BJ (cell line): ENCODE data around the gene SATB2. TPM values are rescaled to one million over a fixed set of nuclear protein-coding genes. Genes with fewer than 3 reads are reported as not detected.

Source experiments
- CTCF ChIA-PET: fragments of 350-600 bp; formaldehyde crosslinking; extraction: SDS; loops from one replicate; lab custom pipeline; 2021; ENCODE audit warnings: antibody characterized with exemption, inconsistent platforms; lab: Yijun Ruan, JAX
- POLR2A ChIA-PET: fragments of 300-600 bp; sonication (Branson Sonifier 250); formaldehyde crosslinking; extraction: SDS; loops from one replicate; lab custom pipeline; 2021; ENCODE audit warnings: antibody characterized with exemption; lab: Charles Lee
- DNase-seq: peaks from one replicate; pipeline ENCODE4 v3.0.0-alpha.2; 2011; ENCODE audit warnings: low read depth
- H3K27me3 ChIP-seq: 2 replicates; pipeline ENCODE4 v1.6.0; 2011; ENCODE audit warnings: low read length; ENCODE audit not compliant: control insufficient read depth, insufficient read depth
- H3K36me3 ChIP-seq: 2 replicates; pipeline ENCODE4 v1.5.1; 2011; ENCODE audit warnings: low read length; ENCODE audit not compliant: control insufficient read depth, insufficient read depth
- H3K4me3 ChIP-seq: 2 replicates; pipeline ENCODE4 v1.5.1; 2011; ENCODE audit warnings: low read depth, mild to moderate bottlenecking, control low read depth, low read length
- polyA plus RNA-seq: library from polyadenylated mRNA; depleted of rRNA; stranded (reverse); fragments of >200 nt; gene quantifications from 2 replicates; pipeline ENCODE4 v1.2.3, GENCODE V29; 2011
- TF ChIP-seq, protein P1 (sequence below): IDR thresholded peaks from 2 replicates; pipeline ENCODE4 v1.5.1; 2011; ENCODE audit warnings: low read depth, mild to moderate bottlenecking, control low read depth, inconsistent platforms, low read length, moderate library complexity; ENCODE audit not compliant: insufficient read depth

SATB2 gene
- polyA plus RNA-seq, 1 experiment = 4.8 TPM

DNA sequence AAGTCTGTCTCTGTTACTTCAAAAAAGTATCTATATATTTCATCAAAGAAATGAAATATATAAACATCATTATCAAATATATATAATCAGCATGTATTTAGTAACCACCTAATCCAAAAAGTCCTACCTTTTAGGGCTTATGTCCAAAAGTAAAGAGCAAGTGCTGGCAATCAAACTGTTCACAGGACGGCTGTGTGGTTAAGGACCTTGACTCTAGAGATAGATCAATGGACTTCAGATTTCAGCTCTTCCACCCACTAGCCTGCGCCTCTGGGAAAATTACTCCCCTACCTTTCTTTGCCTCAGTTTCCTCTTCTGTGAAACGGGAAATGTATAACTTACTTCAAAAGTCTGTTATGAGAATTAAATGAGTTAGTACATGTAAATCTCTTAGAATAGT is 29.4 kb downstream of the SATB2 start:
- DNase-seq = no peak
- TF ChIP-seq, protein P1, sequence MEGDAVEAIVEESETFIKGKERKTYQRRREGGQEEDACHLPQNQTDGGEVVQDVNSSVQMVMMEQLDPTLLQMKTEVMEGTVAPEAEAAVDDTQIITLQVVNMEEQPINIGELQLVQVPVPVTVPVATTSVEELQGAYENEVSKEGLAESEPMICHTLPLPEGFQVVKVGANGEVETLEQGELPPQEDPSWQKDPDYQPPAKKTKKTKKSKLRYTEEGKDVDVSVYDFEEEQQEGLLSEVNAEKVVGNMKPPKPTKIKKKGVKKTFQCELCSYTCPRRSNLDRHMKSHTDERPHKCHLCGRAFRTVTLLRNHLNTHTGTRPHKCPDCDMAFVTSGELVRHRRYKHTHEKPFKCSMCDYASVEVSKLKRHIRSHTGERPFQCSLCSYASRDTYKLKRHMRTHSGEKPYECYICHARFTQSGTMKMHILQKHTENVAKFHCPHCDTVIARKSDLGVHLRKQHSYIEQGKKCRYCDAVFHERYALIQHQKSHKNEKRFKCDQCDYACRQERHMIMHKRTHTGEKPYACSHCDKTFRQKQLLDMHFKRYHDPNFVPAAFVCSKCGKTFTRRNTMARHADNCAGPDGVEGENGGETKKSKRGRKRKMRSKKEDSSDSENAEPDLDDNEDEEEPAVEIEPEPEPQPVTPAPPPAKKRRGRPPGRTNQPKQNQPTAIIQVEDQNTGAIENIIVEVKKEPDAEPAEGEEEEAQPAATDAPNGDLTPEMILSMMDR = no peak
- no peak overlapping the region for H3K4me3 ChIP-seq
- no peaks in the 10 kb centered on the region for H3K27me3 ChIP-seq
- H3K36me3 ChIP-seq = no peaks in the 10 kb centered on the region; the same call in 1 of the 2 replicates
- ChIA-PET CTCF (no interaction called here), POLR2A (interaction anchor here (0.6 kb wide), 1 partner anchor 604 kb away, joined by 4 read pairs; no protein-coding TSS in a partner anchor)

DNA sequence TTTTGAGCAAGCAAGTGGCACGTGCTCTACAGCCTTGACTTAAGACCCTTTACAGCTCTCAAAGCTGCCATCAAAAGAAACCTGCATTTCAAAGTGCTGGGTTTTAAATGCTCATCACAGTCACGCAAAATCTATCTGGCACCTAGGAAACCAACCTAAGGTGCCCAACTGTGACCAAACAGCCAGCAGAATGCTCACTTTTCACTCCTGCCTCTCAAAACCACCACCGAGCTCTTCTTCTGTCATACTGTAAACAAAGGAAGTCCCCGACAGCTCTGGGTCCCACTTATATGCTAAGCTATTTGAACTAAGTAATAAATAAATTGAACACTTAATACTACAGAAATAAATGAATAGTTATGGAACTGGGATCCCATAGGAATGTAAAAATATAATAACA is 33.6 kb downstream of the SATB2 start:
- Histone ChIP-seq H3K36me3 (no peaks in the 10 kb centered on the region; the same call in 1 of the 2 replicates), H3K27me3 (no peaks in the 10 kb centered on the region), H3K4me3 (no peak overlapping the region)
- CTCF ChIA-PET = interaction anchor here (1.0 to 1.2 kb wide), 2 partner anchors 9 to 10 kb away, joined by 3 to 4 read pairs; no protein-coding TSS in a partner anchor
- POLR2A ChIA-PET = no interaction called here
- TF ChIP-seq, protein P1 = no peak
- no peak for DNase-seq

DNA sequence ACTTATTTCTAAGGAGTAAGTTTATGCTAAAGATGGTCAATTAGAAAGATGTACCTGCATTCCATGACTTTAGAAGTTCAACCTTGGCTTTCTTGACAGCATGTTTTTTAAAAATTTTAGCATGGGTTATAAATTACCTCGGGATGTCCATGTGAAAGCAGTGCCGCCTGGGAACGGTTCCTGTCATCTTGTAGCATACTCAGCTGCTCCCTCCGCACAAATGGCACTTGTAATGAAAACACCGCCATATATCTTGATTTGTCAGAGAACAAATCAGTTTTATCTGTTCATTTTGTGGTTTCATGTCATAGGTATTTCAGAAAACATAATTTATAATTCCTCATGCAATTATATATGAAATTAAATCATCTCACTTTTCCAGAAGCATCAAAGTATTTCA is 38.3 kb downstream of the SATB2 start:
- DNase-seq = no peak
- H3K4me3 ChIP-seq = no peak overlapping the region
- TF ChIP-seq, protein P1 = no peak
- CTCF ChIA-PET = no interaction called here
- POLR2A ChIA-PET = no interaction called here
- no peaks in the 10 kb centered on the region for H3K27me3 ChIP-seq
- peaks cover under 1% of the 10 kb centered on the region for H3K36me3 ChIP-seq

DNA sequence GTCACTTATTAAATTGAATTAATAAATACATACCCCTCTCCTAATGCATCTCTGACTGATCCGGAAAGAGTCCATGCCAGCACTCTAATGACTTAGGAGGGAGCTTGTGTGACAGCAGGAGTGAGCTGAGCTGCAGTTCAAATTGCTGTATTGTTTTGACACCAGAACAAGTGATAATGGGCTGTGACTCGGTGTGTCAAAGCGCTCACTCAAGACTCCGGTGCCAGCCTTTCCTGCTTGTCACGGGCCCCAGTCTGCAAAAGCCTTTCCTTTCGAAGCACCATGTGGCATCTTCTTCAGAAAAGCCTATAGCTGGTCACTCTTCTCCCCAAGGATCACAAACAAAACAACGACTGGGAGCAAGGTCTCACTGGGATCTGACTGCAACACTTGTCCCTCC is 43.3 kb downstream of the SATB2 start:
- no peaks in the 10 kb centered on the region for H3K27me3 ChIP-seq
- POLR2A ChIA-PET = interaction anchor here (0.5 kb wide), 1 partner anchor 29 kb away, joined by 14 read pairs; no protein-coding TSS in a partner anchor
- CTCF ChIA-PET = interaction anchor here (1.5 kb wide), 1 partner anchor 10 kb away, joined by 4 read pairs; no protein-coding TSS in a partner anchor
- H3K36me3 ChIP-seq = peaks cover 1% of the 10 kb centered on the region
- no peak overlapping the region for H3K4me3 ChIP-seq
- DNase-seq = no peak
- TF ChIP-seq, protein P1 = no peak

DNA sequence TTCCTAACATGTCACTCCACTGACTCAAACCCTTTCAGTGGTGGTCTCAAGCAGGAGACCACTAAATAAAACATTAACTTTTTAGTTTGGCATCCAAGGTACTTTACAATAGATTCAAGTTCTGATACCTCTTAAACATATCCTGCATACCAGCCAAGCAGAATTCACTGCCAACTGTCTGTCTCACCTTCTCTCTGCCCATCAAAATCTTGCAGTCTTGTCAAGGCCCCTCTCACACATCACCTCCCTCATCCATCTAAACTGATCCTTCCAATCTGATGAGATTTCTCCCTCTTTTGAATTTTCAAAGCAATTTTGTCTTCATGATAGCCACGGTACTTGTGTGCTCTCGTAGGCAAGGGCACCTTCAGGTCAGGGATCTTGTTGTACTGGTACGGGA is 43.7 kb downstream of the SATB2 start:
- TF ChIP-seq, protein P1 = no peak
- ChIA-PET POLR2A (no interaction called here), CTCF (no interaction called here)
- Histone ChIP-seq H3K36me3 (peaks cover 1% of the 10 kb centered on the region), H3K4me3 (no peak overlapping the region), H3K27me3 (no peaks in the 10 kb centered on the region)
- no peak for DNase-seq
